IPS-18a (cell line): Measurements from ENCODE around the gene CRACDL.

ENCODE experiments used
- H3K27ac ChIP-seq: one replicate; pipeline ENCODE4 v1.5.1; 2013; ENCODE audit warnings: low read length
- H3K27me3 ChIP-seq: one replicate; pipeline ENCODE4 v1.6.1; 2013; ENCODE audit warnings: mild to moderate bottlenecking, low read length; ENCODE audit not compliant: control insufficient read depth, insufficient read depth
- H3K36me3 ChIP-seq: one replicate; pipeline ENCODE4 v1.6.1; 2013; ENCODE audit warnings: low read depth, low read length; ENCODE audit not compliant: control insufficient read depth
- H3K4me1 ChIP-seq: one replicate; pipeline ENCODE4 v1.6.1; 2013; ENCODE audit warnings: low read depth, low read length; ENCODE audit not compliant: control insufficient read depth
- H3K4me3 ChIP-seq: one replicate; pipeline ENCODE4 v1.5.1; 2013; ENCODE audit warnings: low read length
- H3K9ac ChIP-seq: one replicate; pipeline ENCODE4 v1.6.1; 2013; ENCODE audit warnings: mild to moderate bottlenecking, low read length, moderate library complexity
- H3K9me3 ChIP-seq: one replicate; pipeline ENCODE4 v1.6.1; 2013; ENCODE audit warnings: low read depth, low read length; ENCODE audit not compliant: control insufficient read depth

The CRACDL gene

GRCh38 chr2:98772536-98772935 lies 163.5 kb downstream of the CRACDL start:
- no peaks in the 10 kb centered on the region for H3K36me3 ChIP-seq
- no peak overlapping the region for H3K4me3 ChIP-seq
- H3K27ac ChIP-seq = no peak overlapping the region
- H3K9ac ChIP-seq = no peak overlapping the region
- peaks cover 9% of the 10 kb centered on the region for H3K4me1 ChIP-seq
- H3K9me3 ChIP-seq = no peaks in the 10 kb centered on the region
- H3K27me3 ChIP-seq = no peaks in the 10 kb centered on the region

GRCh38 chr2:98771721-98772524 lies 164.1 kb downstream of the CRACDL start:
- Histone ChIP-seq H3K27me3 (no peaks in the 10 kb centered on the region), H3K9ac (no peak overlapping the region), H3K9me3 (no peaks in the 10 kb centered on the region), H3K36me3 (no peaks in the 10 kb centered on the region), H3K27ac (no peak overlapping the region), H3K4me3 (no peak overlapping the region), H3K4me1 (peaks cover 9% of the 10 kb centered on the region)

GRCh38 chr2:98771264-98771663 lies 164.8 kb downstream of the CRACDL start:
- Histone ChIP-seq H3K9ac (no peak overlapping the region), H3K9me3 (no peaks in the 10 kb centered on the region), H3K27ac (no peak overlapping the region), H3K27me3 (no peaks in the 10 kb centered on the region), H3K36me3 (no peaks in the 10 kb centered on the region), H3K4me1 (peaks cover 9% of the 10 kb centered on the region), H3K4me3 (no peak overlapping the region)

- no peaks in the 10 kb centered on the region for H3K36me3 ChIP-seq
- H3K27ac ChIP-seq = no peak overlapping the region
- peaks cover 9% of the 10 kb centered on the region for H3K4me1 ChIP-seq
- H3K27me3 ChIP-seq = no peaks in the 10 kb centered on the region
- H3K9me3 ChIP-seq = no peaks in the 10 kb centered on the region
- H3K9ac ChIP-seq = no peak overlapping the region
- no peak overlapping the region for H3K4me3 ChIP-seq
These were observed 166.2 kb downstream of the CRACDL start for GRCh38 chr2:98769784-98770183.

- H3K27me3 ChIP-seq = no peaks in the 10 kb centered on the region
- peaks cover 6% of the 10 kb centered on the region for H3K4me1 ChIP-seq
- H3K9me3 ChIP-seq = no peaks in the 10 kb centered on the region
- no peak overlapping the region for H3K9ac ChIP-seq
- no peak overlapping the region for H3K27ac ChIP-seq
- no peak overlapping the region for H3K4me3 ChIP-seq
- H3K36me3 ChIP-seq = no peaks in the 10 kb centered on the region
These were observed 166.9 kb downstream of the CRACDL start for GRCh38 chr2:98769114-98769476.

GRCh38 chr2:98768384-98769113 lies 167.5 kb downstream of the CRACDL start:
- no peaks in the 10 kb centered on the region for H3K27me3 ChIP-seq
- no peak overlapping the region for H3K4me3 ChIP-seq
- no peaks in the 10 kb centered on the region for H3K36me3 ChIP-seq
- H3K9ac ChIP-seq = no peak overlapping the region
- peaks cover under 1% of the 10 kb centered on the region for H3K4me1 ChIP-seq
- no peak overlapping the region for H3K27ac ChIP-seq
- H3K9me3 ChIP-seq = no peaks in the 10 kb centered on the region

GRCh38 chr2:98764499-98764898 lies 171.5 kb downstream of the CRACDL start:
- H3K4me1 ChIP-seq = no peaks in the 10 kb centered on the region
- H3K27ac ChIP-seq = no peak overlapping the region
- H3K4me3 ChIP-seq = no peak overlapping the region
- H3K27me3 ChIP-seq = no peaks in the 10 kb centered on the region
- no peaks in the 10 kb centered on the region for H3K9me3 ChIP-seq
- no peak overlapping the region for H3K9ac ChIP-seq
- H3K36me3 ChIP-seq = no peaks in the 10 kb centered on the region

- H3K27ac ChIP-seq = no peak overlapping the region
- H3K36me3 ChIP-seq = no peaks in the 10 kb centered on the region
- no peak overlapping the region for H3K4me3 ChIP-seq
- H3K9ac ChIP-seq = no peak overlapping the region
- no peaks in the 10 kb centered on the region for H3K4me1 ChIP-seq
- H3K27me3 ChIP-seq = no peaks in the 10 kb centered on the region
- no peaks in the 10 kb centered on the region for H3K9me3 ChIP-seq
These were observed 172.6 kb downstream of the CRACDL start for GRCh38 chr2:98763209-98763951.

GRCh38 chr2:98761909-98762308 lies 174.1 kb downstream of the CRACDL start:
- no peaks in the 10 kb centered on the region for H3K36me3 ChIP-seq
- H3K27ac ChIP-seq = no peak overlapping the region
- no peaks in the 10 kb centered on the region for H3K4me1 ChIP-seq
- no peaks in the 10 kb centered on the region for H3K27me3 ChIP-seq
- no peak overlapping the region for H3K4me3 ChIP-seq
- no peak overlapping the region for H3K9ac ChIP-seq
- no peaks in the 10 kb centered on the region for H3K9me3 ChIP-seq

GRCh38 chr2:98761267-98761781 lies 174.7 kb downstream of the CRACDL start:
- H3K27me3 ChIP-seq = no peaks in the 10 kb centered on the region
- H3K4me3 ChIP-seq = no peak overlapping the region
- H3K9ac ChIP-seq = no peak overlapping the region
- H3K36me3 ChIP-seq = no peaks in the 10 kb centered on the region
- no peaks in the 10 kb centered on the region for H3K9me3 ChIP-seq
- no peaks in the 10 kb centered on the region for H3K4me1 ChIP-seq
- H3K27ac ChIP-seq = no peak overlapping the region

GRCh38 chr2:98759827-98760625 lies 176.0 kb downstream of the CRACDL start:
- no peaks in the 10 kb centered on the region for H3K27me3 ChIP-seq
- H3K27ac ChIP-seq = no peak overlapping the region
- H3K4me1 ChIP-seq = no peaks in the 10 kb centered on the region

More at GRCh38 chr2:98759827-98760625, 176.0 kb downstream of the CRACDL start:
- Histone ChIP-seq H3K4me3 (no peak overlapping the region), H3K36me3 (no peaks in the 10 kb centered on the region), H3K9ac (no peak overlapping the region), H3K9me3 (no peaks in the 10 kb centered on the region)
